Activated T-cell treated with anti-CD3 and anti-CD28 coated beads for 1 hour (primary cell): ENCODE results near the gene CARD11.
"Not testable (repeated sequence)": the region's sequence is repeated elsewhere in the genome, so short reads cannot be mapped to it uniquely, and the experiment has no call there.

Source experiments
- DNase-seq: peaks from one replicate; pipeline ENCODE4 v3.0.0-alpha.2; 2020; ENCODE audit warnings: low read depth

CARD11 gene

GRCh38 chr7:2962865-2963264 lies 80.8 kb downstream of the CARD11 start:
- DNase-seq: no peak

- no peak for DNase-seq
Observed at GRCh38 chr7:2959828-2960599, 83.7 kb downstream of the CARD11 start.

- no peak for DNase-seq
Observed at GRCh38 chr7:2959103-2959680, 84.5 kb downstream of the CARD11 start.

- no peak for DNase-seq
Observed at GRCh38 chr7:2958416-2959102, 85.1 kb downstream of the CARD11 start.

GRCh38 chr7:2957369-2957727 lies 86.3 kb downstream of the CARD11 start:
- not testable (repeated sequence) for DNase-seq

GRCh38 chr7:2956526-2957368 lies 86.9 kb downstream of the CARD11 start:
- DNase-seq: no peak

- no peak for DNase-seq
Observed at GRCh38 chr7:2956076-2956475, 87.6 kb downstream of the CARD11 start.

- no peak for DNase-seq
Observed at GRCh38 chr7:2955269-2955668, 88.4 kb downstream of the CARD11 start.

- DNase-seq: no peak
Observed at GRCh38 chr7:2954433-2954853, 89.2 kb downstream of the CARD11 start.

- DNase-seq: no peak
Observed at GRCh38 chr7:2953588-2954407, 89.9 kb downstream of the CARD11 start.

GRCh38 chr7:2953099-2953498 lies 90.6 kb downstream of the CARD11 start:
- no peak for DNase-seq

GRCh38 chr7:2952316-2952715 lies 91.4 kb downstream of the CARD11 start:
- DNase-seq: no peak

GRCh38 chr7:2950578-2950977 lies 93.1 kb downstream of the CARD11 start:
- DNase-seq: no peak

GRCh38 chr7:2948749-2949148 lies 94.9 kb downstream of the CARD11 start:
- no peak for DNase-seq

- DNase-seq: no peak
Observed at GRCh38 chr7:2947058-2947780, 96.4 kb downstream of the CARD11 start.

- DNase-seq: no peak
Observed at GRCh38 chr7:2945171-2945570, 98.5 kb downstream of the CARD11 start.

- no peak for DNase-seq
Observed at GRCh38 chr7:2944739-2945138, 98.9 kb downstream of the CARD11 start.

GRCh38 chr7:2943851-2944601 lies 99.6 kb downstream of the CARD11 start:
- no peak for DNase-seq

- no peak for DNase-seq
Observed at GRCh38 chr7:2941216-2941859, 102.3 kb downstream of the CARD11 start.

GRCh38 chr7:2940466-2940865 lies 103.2 kb downstream of the CARD11 start:
- no peak for DNase-seq
